Suprapubic skin (tissue), 4 donors: Measurements from ENCODE around the gene FOXJ3.

ENCODE experiments used
- EP300 ChIP-seq: sonication (generic); formaldehyde crosslinking; IDR thresholded peaks from one replicate; pipeline ENCODE4 v1.6.1; 2017; ENCODE audit warnings: antibody characterized with exemption
- POLR2A ChIP-seq, 2 donors: fragments of 450-650 bp; IDR thresholded peaks; one replicate each; pipeline ENCODE4 v1.6.1; 2017; ENCODE audit warnings: antibody characterized with exemption in 2 of 2, mild to moderate bottlenecking in 2 of 2, moderate library complexity in 2 of 2
- POLR2AphosphoS5 ChIP-seq, 3 donors: sonication (generic); formaldehyde crosslinking; IDR thresholded peaks; one replicate each; pipeline ENCODE4 v1.6.1; 2017; ENCODE audit warnings: antibody characterized with exemption in 3 of 3
- TF ChIP-seq, protein P1 (sequence below), 2 donors: fragments of 200-600 bp in 1 of 2; fragments of 450-650 bp in 1 of 2; sonication (generic) in 1 of 2; IDR thresholded peaks; one replicate each; pipeline ENCODE4 v1.5.1; 2016 to 2019; ENCODE audit warnings: antibody characterized with exemption in 2 of 2, mild to moderate bottlenecking in 1 of 2, moderate library complexity in 1 of 2

DNA sequence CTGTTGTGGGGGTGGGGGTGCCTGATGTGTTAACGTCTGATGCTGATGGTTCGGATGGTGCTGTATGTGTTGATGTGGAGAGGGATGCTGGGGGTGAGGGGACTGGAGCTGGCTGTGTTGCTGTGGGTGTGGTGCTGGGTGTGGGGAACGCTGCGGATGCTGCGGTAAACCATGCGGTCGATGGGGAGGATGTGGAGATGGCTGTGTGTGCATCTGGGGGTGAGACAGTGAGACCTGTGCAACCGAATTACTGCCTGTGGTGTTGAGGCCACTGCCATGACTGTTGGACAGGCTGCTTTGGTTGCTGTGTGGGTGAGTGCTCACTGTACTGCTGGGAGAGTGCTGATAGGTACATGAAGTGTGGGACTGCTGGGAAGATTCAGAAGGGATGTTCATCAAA, 143.7 kb downstream of the FOXJ3 start:
- TF ChIP-seq POLR2A (IDR thresholded peaks at IDR 0.05) (no peak), EP300 (no peak), POLR2AphosphoS5 (IDR thresholded peaks at IDR 0.05) (no peak)
- TF ChIP-seq, protein P1, sequence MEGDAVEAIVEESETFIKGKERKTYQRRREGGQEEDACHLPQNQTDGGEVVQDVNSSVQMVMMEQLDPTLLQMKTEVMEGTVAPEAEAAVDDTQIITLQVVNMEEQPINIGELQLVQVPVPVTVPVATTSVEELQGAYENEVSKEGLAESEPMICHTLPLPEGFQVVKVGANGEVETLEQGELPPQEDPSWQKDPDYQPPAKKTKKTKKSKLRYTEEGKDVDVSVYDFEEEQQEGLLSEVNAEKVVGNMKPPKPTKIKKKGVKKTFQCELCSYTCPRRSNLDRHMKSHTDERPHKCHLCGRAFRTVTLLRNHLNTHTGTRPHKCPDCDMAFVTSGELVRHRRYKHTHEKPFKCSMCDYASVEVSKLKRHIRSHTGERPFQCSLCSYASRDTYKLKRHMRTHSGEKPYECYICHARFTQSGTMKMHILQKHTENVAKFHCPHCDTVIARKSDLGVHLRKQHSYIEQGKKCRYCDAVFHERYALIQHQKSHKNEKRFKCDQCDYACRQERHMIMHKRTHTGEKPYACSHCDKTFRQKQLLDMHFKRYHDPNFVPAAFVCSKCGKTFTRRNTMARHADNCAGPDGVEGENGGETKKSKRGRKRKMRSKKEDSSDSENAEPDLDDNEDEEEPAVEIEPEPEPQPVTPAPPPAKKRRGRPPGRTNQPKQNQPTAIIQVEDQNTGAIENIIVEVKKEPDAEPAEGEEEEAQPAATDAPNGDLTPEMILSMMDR (IDR thresholded peaks at IDR 0.05): no peak
